HEK293T (cell line): ENCODE results near the gene NRG3.

Experiments used
- CTCF ChIA-PET: fragments of 350-600 bp; formaldehyde crosslinking; extraction: SDS; loops from one replicate; lab custom pipeline; 2021; ENCODE audit warnings: antibody characterized with exemption, inconsistent platforms; lab: Yijun Ruan, JAX
- POLR2A ChIA-PET: fragments of 350-600 bp; formaldehyde crosslinking; extraction: SDS; loops from one replicate; lab custom pipeline; 2020; ENCODE audit warnings: antibody characterized with exemption, inconsistent platforms; lab: Yijun Ruan, JAX
- DNase-seq: peaks from one replicate; pipeline ENCODE4 v3.0.0; 2012; ENCODE audit warnings: mixed read lengths; ENCODE audit errors: extremely low spot score
- ARNT ChIP-seq: fragments of 450-650 bp; IDR thresholded peaks from 2 replicates; pipeline ENCODE4 v1.6.1; 2017; ENCODE audit warnings: mild to moderate bottlenecking
- BHLHE40 ChIP-seq: fragments of 450-650 bp; IDR thresholded peaks from 2 replicates; pipeline ENCODE4 v1.6.1; 2016; ENCODE audit warnings: mild to moderate bottlenecking, moderate library complexity, borderline replicate concordance
- CTBP1 ChIP-seq: fragments of 450-650 bp; IDR thresholded peaks from 2 replicates; pipeline ENCODE4 v1.6.1; 2016; ENCODE audit warnings: borderline replicate concordance
- ELF4 ChIP-seq: fragments of 450-650 bp; IDR thresholded peaks from 2 replicates; pipeline ENCODE4 v1.6.1; 2017; ENCODE audit warnings: antibody characterized with exemption
- FOXA1 ChIP-seq: fragments of 450-650 bp; IDR thresholded peaks from 2 replicates; pipeline ENCODE4 v1.6.1; 2016; ENCODE audit warnings: mild to moderate bottlenecking
- FOXK2 ChIP-seq: fragments of 450-650 bp; IDR thresholded peaks from 2 replicates; pipeline ENCODE4 v1.6.1; 2016; ENCODE audit warnings: mild to moderate bottlenecking
- FOXM1 ChIP-seq: fragments of 450-650 bp; IDR thresholded peaks from 2 replicates; pipeline ENCODE4 v1.6.1; 2017; ENCODE audit warnings: mild to moderate bottlenecking, borderline replicate concordance
- HDGF ChIP-seq: fragments of 450-650 bp; IDR thresholded peaks from 2 replicates; pipeline ENCODE4 v1.6.1; 2017; ENCODE audit warnings: antibody characterized with exemption, borderline replicate concordance
- L3MBTL2 ChIP-seq: fragments of 450-650 bp; conservative IDR thresholded peaks from 2 replicates; pipeline ENCODE4 v1.6.1; 2016; ENCODE audit warnings: mild to moderate bottlenecking
- LEF1 ChIP-seq: fragments of 450-650 bp; IDR thresholded peaks from 2 replicates; pipeline ENCODE4 v1.6.1; 2017; ENCODE audit warnings: mild to moderate bottlenecking, borderline replicate concordance
- NFRKB ChIP-seq: fragments of 450-650 bp; IDR thresholded peaks from 2 replicates; pipeline ENCODE4 v1.6.1; 2016; ENCODE audit warnings: mild to moderate bottlenecking, moderate library complexity
- SP1 ChIP-seq: fragments of 450-650 bp; IDR thresholded peaks from 2 replicates; pipeline ENCODE4 v1.6.1; 2017
- SUZ12 ChIP-seq: fragments of 450-650 bp; IDR thresholded peaks from 2 replicates; pipeline ENCODE4 v1.6.1; 2016; ENCODE audit warnings: mild to moderate bottlenecking
- TARDBP ChIP-seq: fragments of 450-650 bp; IDR thresholded peaks from 2 replicates; pipeline ENCODE4 v1.6.1; 2016
- ZNF384 ChIP-seq: fragments of 450-650 bp; IDR thresholded peaks from 2 replicates; pipeline ENCODE4 v1.6.1; 2016
- TF ChIP-seq, protein P1 (sequence below): fragments of 450-650 bp; IDR thresholded peaks from 2 replicates; pipeline ENCODE4 v1.6.1; 2016

The NRG3 gene

DNA sequence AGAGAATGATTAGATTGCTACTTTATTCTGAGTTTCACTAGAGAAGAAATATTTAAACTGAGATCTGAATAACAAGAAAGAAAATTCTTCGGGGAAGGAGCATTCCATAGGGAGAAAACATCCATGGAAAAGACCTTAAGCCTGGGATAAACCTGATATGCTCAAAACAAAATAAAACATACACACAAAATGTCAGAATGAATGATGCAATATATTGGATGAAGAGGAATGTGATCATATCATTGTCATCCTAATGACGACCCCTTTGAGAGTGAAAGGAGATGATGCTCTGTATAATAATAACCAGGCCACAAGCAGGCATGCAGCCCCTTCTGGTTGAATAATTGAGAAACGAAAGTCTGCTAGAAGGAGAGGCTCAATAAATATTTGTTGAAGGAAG, 882.4 kb downstream of the NRG3 start:
- no peak for TF ChIP-seq BHLHE40
- TF ChIP-seq CTBP1: no peak
- no peak for TF ChIP-seq FOXK2
- no peak for TF ChIP-seq ELF4
- no peak for TF ChIP-seq HDGF
- TF ChIP-seq TARDBP: no peak
- TF ChIP-seq LEF1: no peak
- no peak for TF ChIP-seq L3MBTL2
- TF ChIP-seq SUZ12: no peak
- TF ChIP-seq ARNT: no peak
- TF ChIP-seq FOXM1: no peak
- TF ChIP-seq SP1: no peak
- no peak for TF ChIP-seq ZNF384
- no peak for TF ChIP-seq NFRKB
- DNase-seq: no peak
- POLR2A ChIA-PET: no interaction called here
- CTCF ChIA-PET: no interaction called here

DNA sequence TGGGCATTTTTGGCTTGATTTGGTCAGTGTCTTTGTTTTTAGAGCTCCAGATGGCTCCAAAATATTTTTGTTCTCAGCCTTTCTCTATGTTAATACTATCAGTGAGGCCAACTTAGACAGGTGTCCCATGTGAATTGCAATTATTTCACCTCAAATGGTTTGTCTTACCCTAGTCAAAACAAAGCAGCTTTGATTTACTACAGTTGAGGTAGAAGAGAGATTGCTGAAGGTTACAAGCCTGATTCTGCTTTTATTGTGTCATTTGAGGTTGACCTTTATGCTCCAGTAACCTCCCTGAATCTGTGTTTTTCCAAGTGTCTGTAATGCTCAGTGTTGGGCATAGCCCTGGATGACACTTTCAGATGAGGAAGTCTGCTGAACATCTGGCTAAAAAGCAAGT, 882.9 kb downstream of the NRG3 start:
- no peak for DNase-seq
- ChIA-PET CTCF (no interaction called here), POLR2A (no interaction called here)
- TF ChIP-seq TARDBP (no peak), SUZ12 (no peak), L3MBTL2 (no peak), SP1 (no peak), FOXK2 (no peak), LEF1 (no peak), NFRKB (no peak), ZNF384 (no peak), FOXM1 (no peak)
- TF ChIP-seq, protein P1, sequence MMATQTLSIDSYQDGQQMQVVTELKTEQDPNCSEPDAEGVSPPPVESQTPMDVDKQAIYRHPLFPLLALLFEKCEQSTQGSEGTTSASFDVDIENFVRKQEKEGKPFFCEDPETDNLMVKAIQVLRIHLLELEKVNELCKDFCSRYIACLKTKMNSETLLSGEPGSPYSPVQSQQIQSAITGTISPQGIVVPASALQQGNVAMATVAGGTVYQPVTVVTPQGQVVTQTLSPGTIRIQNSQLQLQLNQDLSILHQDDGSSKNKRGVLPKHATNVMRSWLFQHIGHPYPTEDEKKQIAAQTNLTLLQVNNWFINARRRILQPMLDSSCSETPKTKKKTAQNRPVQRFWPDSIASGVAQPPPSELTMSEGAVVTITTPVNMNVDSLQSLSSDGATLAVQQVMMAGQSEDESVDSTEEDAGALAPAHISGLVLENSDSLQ: no peak

DNA sequence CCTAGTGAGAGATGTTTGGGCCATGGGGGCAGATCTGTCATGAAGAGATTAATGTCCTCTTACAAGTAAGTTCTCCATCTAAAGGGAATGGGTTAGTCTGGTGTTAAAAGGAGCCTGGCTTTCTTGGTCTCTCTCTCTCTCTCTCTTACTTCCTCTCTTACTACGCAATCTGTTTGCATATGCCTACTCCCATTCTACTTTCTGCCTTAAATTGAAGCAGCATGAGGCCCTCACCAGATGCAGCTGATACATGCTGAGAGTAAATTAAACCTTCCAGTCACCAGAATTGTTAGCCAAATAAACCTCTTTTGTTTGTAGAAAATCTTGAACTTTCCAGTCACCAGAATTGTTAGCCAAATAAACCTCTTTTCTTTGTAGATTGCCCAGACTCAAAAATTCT, 884.1 kb downstream of the NRG3 start:
- ChIA-PET POLR2A (no interaction called here), CTCF (no interaction called here)
- no peak for TF ChIP-seq SUZ12
- no peak for TF ChIP-seq FOXA1
- TF ChIP-seq ZNF384: no peak
- no peak for TF ChIP-seq ELF4
- TF ChIP-seq NFRKB: no peak
- TF ChIP-seq LEF1: no peak
- no peak for DNase-seq

DNA sequence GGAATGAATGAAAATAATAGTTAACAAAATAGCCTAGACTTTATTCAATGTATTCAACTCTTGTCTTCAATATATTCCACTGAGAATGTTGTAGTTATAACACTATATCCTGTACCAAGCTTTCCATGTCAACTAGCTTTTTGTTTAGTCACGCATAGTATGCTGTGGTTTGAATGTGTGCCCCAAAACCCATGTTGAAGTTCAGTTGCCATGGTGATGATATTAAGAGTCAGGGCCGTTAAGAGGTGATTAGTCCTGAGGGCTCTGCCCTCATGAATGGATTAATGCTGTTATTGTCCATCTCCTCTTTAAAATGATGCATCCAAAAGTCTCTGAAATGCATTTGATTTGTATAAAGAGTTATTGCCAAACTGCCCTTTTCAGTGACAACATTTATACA, 887.6 kb downstream of the NRG3 start:
- TF ChIP-seq FOXK2 (no peak), NFRKB (no peak), SP1 (no peak), ARNT (no peak), CTBP1 (no peak), FOXM1 (no peak), SUZ12 (no peak), TARDBP (no peak), ELF4 (no peak), L3MBTL2 (no peak)
- ChIA-PET CTCF (no interaction called here), POLR2A (no interaction called here)
- DNase-seq: no peak

DNA sequence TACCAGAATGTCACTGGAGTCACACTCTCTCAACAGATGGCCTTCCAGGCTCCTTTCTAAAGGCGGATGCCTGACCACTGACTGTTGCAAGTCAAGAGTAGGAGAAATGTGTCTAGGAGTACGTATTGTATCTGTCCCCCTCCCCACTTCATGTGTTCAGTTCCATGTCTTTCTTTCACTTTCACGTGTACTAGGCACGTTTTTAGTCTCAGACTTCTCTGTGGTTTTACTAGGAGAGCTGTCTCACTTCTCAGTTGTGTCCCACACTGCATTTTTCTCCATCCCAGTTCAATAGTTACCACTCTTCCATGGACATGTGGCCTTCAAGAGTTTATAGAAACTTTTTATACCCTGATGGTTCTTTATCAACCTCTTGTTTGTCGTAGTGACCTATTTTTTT, 893.0 kb downstream of the NRG3 start:
- TF ChIP-seq FOXK2: no peak
- no peak for TF ChIP-seq TARDBP
- no peak for TF ChIP-seq SP1
- TF ChIP-seq ZNF384: no peak
- TF ChIP-seq, protein P1: no peak
- no peak for TF ChIP-seq BHLHE40
- TF ChIP-seq NFRKB: no peak

DNA sequence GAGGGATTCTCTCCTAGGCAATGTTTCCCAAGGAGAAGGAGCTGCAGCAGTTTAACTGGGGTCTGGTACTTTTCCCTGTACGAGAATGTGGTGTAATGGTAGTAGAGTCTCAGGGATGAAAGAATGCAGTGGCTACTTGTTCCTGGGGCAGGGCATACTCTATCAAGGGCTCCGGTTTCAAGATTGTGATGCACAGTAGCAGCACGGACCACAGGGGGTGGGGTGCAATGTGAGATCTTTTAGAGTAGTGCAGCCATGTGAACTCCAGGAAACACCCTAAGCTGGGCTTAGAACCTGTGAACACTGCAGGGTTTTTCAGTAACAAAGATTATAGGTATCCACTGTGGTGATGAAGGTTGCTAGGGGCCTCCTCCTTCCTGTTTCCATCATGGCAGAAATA, 903.9 kb downstream of the NRG3 start:
- POLR2A ChIA-PET: no interaction called here

More for the DNA sequence above, 893.0 kb downstream of the NRG3 start:
- no peak for DNase-seq
- ChIA-PET CTCF (no interaction called here), POLR2A (no interaction called here)

More for the DNA sequence above, 903.9 kb downstream of the NRG3 start:
- TF ChIP-seq SUZ12 (no peak), L3MBTL2 (no peak), FOXK2 (no peak), ARNT (no peak), CTBP1 (no peak), LEF1 (no peak), FOXM1 (no peak), TARDBP (no peak), NFRKB (no peak), ELF4 (no peak), SP1 (no peak), ZNF384 (no peak), HDGF (no peak), FOXA1 (no peak)
- TF ChIP-seq, protein P1: no peak
- CTCF ChIA-PET: no interaction called here
- no peak for DNase-seq
